Liver (tissue), 9 donors: ENCODE results near the gene LCE2A. TPM values are rescaled to one million over a fixed set of nuclear protein-coding genes. Genes with fewer than 3 reads are reported as not detected.
A peak's percentile ranks its signal among the peaks of the same experiment; 100 is the strongest.

ENCODE experiments used
- DNase-seq: peaks from one replicate; pipeline ENCODE4 v3.0.0-alpha.2; 2017; ENCODE audit warnings: low spot score
- H3K27ac ChIP-seq, 2 donors: one replicate each; pipeline ENCODE4 v1.7.0; 2013; ENCODE audit warnings: inconsistent platforms in 2 of 2, low read length in 2 of 2, control low read depth in 1 of 2, low read depth in 1 of 2, mild to moderate bottlenecking in 1 of 2
- H3K27me3 ChIP-seq, 4 donors: one replicate each; pipeline versions ENCODE4 v1.6.1 to v1.7.0; 2013; ENCODE audit warnings: low read length in 3 of 4, inconsistent platforms in 1 of 4, mild to moderate bottlenecking in 1 of 4, moderate library complexity in 1 of 4; ENCODE audit not compliant: control insufficient read depth in 4 of 4, insufficient read depth in 4 of 4
- H3K36me3 ChIP-seq, 4 donors: one replicate each; pipeline versions ENCODE4 v1.6.1 to v1.7.0; 2013; ENCODE audit warnings: low read length in 3 of 4, mild to moderate bottlenecking in 3 of 4, low read depth in 1 of 4, moderate library complexity in 1 of 4; ENCODE audit not compliant: control insufficient read depth in 4 of 4, insufficient read depth in 3 of 4
- H3K4me1 ChIP-seq, 4 donors: one replicate each; pipeline versions ENCODE4 v1.6.1 to v1.7.0; 2013; ENCODE audit warnings: low read length in 3 of 4, mild to moderate bottlenecking in 3 of 4, moderate library complexity in 1 of 4; ENCODE audit not compliant: control insufficient read depth in 4 of 4, insufficient read depth in 4 of 4
- H3K4me3 ChIP-seq, 3 donors: one replicate each; pipeline versions ENCODE4 v1.6.1 to v1.7.0; 2013; ENCODE audit warnings: low read length in 3 of 3, control low read depth in 1 of 3, low read depth in 1 of 3, mild to moderate bottlenecking in 1 of 3
- H3K9ac ChIP-seq, 2 donors: one replicate each; pipeline ENCODE4 v1.7.0; 2013; ENCODE audit warnings: low read length in 2 of 2, mild to moderate bottlenecking in 2 of 2, moderate library complexity in 2 of 2, control low read depth in 1 of 2, low read depth in 1 of 2
- H3K9me3 ChIP-seq, 4 donors: one replicate each; pipeline versions ENCODE4 v1.6.1 to v1.7.0; 2013; ENCODE audit warnings: low read length in 3 of 4; ENCODE audit not compliant: control insufficient read depth in 4 of 4
- CTCF ChIP-seq: fragments of 150-350 bp; IDR thresholded peaks from 2 replicates; pipeline ENCODE4 v1.5.1; 2017; ENCODE audit warnings: improper control_type of control experiment, low read depth, low read length; ENCODE audit not compliant: missing input control
- EGR1 ChIP-seq, 2 donors: IDR thresholded peaks; 2 replicates each; pipeline ENCODE4 v1.6.1; 2016 to 2018; ENCODE audit warnings: antibody characterized with exemption in 2 of 2, low read depth in 2 of 2
- FOXA2 ChIP-seq: IDR thresholded peaks from 2 replicates; pipeline ENCODE4 v1.6.1; 2016; ENCODE audit warnings: antibody characterized with exemption
- GABPA ChIP-seq, 2 donors: IDR thresholded peaks in 1 of 2; conservative IDR thresholded peaks in 1 of 2; 2 replicates each; pipeline ENCODE4 v1.6.1; 2016; ENCODE audit warnings: antibody characterized with exemption in 2 of 2, mild to moderate bottlenecking in 1 of 2, moderate library complexity in 1 of 2
- HNF4A ChIP-seq, 2 donors: conservative IDR thresholded peaks; 2 replicates each; pipeline ENCODE4 v1.6.1; 2016; ENCODE audit warnings: antibody characterized with exemption in 2 of 2, mild to moderate bottlenecking in 2 of 2
- HNF4G ChIP-seq: IDR thresholded peaks from 2 replicates; pipeline ENCODE4 v1.6.1; 2016; ENCODE audit warnings: antibody characterized with exemption
- MAX ChIP-seq: IDR thresholded peaks from 2 replicates; pipeline ENCODE4 v1.6.1; 2016; ENCODE audit warnings: antibody characterized with exemption
- NR2F2 ChIP-seq: IDR thresholded peaks from 2 replicates; pipeline ENCODE4 v1.6.1; 2016; ENCODE audit warnings: antibody characterized with exemption
- RAD21 ChIP-seq, 2 donors: IDR thresholded peaks; 2 replicates each; pipeline ENCODE4 v1.6.1; 2016; ENCODE audit warnings: antibody characterized with exemption in 2 of 2, mild to moderate bottlenecking in 2 of 2
- REST ChIP-seq: IDR thresholded peaks from 2 replicates; pipeline ENCODE4 v1.6.1; 2016; ENCODE audit warnings: antibody characterized with exemption, mild to moderate bottlenecking
- RXRA ChIP-seq, 2 donors: IDR thresholded peaks; 2 replicates each; pipeline ENCODE4 v1.6.1; 2017 to 2018; ENCODE audit warnings: antibody characterized with exemption in 2 of 2, mild to moderate bottlenecking in 1 of 2
- SP1 ChIP-seq: IDR thresholded peaks from 2 replicates; pipeline ENCODE4 v1.6.1; 2018; ENCODE audit warnings: antibody characterized with exemption, mild to moderate bottlenecking
- TAF1 ChIP-seq: conservative IDR thresholded peaks from 2 replicates; pipeline ENCODE4 v1.6.1; 2016; ENCODE audit warnings: antibody characterized with exemption, mild to moderate bottlenecking
- ZBTB33 ChIP-seq: IDR thresholded peaks from 2 replicates; pipeline ENCODE4 v1.6.1; 2016; ENCODE audit warnings: antibody characterized with exemption
- WGBS: extraction: QIAGEN DNeasy Blood & Tissue Kit; methylation state at CpG from one replicate; pipeline ENCODE4 v1.1.7; 2013; 5-methylcytosine and 5-hydroxymethylcytosine counted together
- polyA plus RNA-seq, 2 donors: library from polyadenylated mRNA; stranded (reverse) in 1 of 2; unstranded in 1 of 2; fragments of 200-250 nt in 1 of 2; fragments of >200 nt in 1 of 2; fragmentation: Nextera tagmentation in 1 of 2; extraction: Ambion mirVana in 1 of 2; gene quantifications; one replicate each; pipeline versions ENCODE4 v1.2.1 to v1.2.3, GENCODE V29; 2013 to 2015
- total RNA-seq, 2 donors: library from RNA; depleted of rRNA; stranded (reverse); fragments of >200 nt; gene quantifications; one replicate each; pipeline ENCODE4 v1.2.3, GENCODE V29; 2014
- TF ChIP-seq, protein P1 (sequence below): IDR thresholded peaks from 2 replicates; pipeline ENCODE4 v1.6.1; 2016; ENCODE audit warnings: antibody characterized with exemption
- donor health status: healthy.
- donor health status: healthy.
- donor health status: healthy.
- donor health status: healthy.
- donor health status: healthy.

LCE2A gene
- total and polyA plus RNA-seq, 4 donors = not detected

DNA sequence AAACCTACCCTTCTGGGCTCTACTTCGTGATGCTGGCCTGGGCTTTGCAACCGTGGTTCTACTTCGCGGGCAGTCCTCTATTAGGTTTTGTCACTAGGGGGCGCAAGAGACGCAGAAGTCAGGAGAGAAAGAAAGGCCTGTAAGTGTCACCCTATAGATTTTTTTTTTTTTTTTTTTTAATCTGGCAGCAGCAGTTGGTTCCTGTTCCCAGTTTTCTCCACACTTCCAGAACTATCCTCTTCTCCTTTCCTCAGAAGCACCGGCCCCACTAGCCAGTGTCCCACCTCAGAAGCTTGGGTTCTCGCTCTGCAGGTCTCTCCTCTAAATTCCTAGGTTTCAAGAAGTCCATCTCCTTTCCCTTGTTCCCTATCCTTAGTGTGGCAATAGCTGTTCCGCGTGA, 44.0 kb upstream of the LCE2A start:
- H3K9me3 ChIP-seq = no peaks in the 10 kb centered on the region
- no peaks in the 10 kb centered on the region for H3K27me3 ChIP-seq
- 28% methylated on average over 10 of the region's 10 CpGs for WGBS
- H3K4me3 ChIP-seq = no peak overlapping the region
- no peak overlapping the region for H3K27ac ChIP-seq
- TF ChIP-seq EGR1 (IDR thresholded peaks at IDR 0.05; ENCODE audit: low read depth in 2 of 2) = no peak
- no peak for TF ChIP-seq SP1
- TF ChIP-seq NR2F2 = no peak
- TF ChIP-seq RAD21 (IDR thresholded peaks at IDR 0.05) = peak; percentile 75 to 78
- TF ChIP-seq MAX = no peak
- TF ChIP-seq CTCF = peak; percentile 64
- no peaks in the 10 kb centered on the region for H3K36me3 ChIP-seq
- H3K9ac ChIP-seq = no peak overlapping the region
- H3K4me1 ChIP-seq = peaks cover 0 to 14% (median 5%) of the 10 kb centered on the region in 4 donors
- DNase-seq = peak; percentile 56

DNA sequence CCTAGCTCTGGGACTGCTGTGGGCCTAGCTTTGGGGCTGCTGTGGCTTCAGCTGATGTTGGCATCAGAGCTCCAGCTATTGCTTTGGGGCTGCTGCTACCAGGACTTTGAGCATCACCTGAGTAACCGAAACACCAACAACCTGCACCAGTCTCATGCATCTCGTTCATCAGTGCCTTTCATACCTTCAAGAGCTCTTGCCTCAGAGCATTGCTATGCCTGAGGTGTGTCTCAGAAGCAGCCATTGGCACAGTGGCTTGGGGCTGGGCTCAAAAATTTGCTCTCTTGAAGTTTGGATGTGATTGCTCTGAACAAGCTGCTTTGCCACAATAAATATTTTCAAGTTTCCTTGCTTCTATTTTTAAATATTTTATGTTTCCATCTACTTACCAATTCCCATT, 41.7 kb upstream of the LCE2A start:
- Histone ChIP-seq H3K9ac (no peak overlapping the region), H3K36me3 (no peaks in the 10 kb centered on the region), H3K4me1 (peaks cover 0 to 14% (median 5%) of the 10 kb centered on the region in 4 donors), H3K27ac (no peak overlapping the region), H3K9me3 (no peaks in the 10 kb centered on the region), H3K4me3 (no peak overlapping the region), H3K27me3 (no peaks in the 10 kb centered on the region)
- DNase-seq = no peak
- TF ChIP-seq, protein P1, sequence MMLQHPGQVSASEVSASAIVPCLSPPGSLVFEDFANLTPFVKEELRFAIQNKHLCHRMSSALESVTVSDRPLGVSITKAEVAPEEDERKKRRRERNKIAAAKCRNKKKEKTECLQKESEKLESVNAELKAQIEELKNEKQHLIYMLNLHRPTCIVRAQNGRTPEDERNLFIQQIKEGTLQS = no peak
- TF ChIP-seq RAD21 (IDR thresholded peaks at IDR 0.05) (no peak), GABPA (IDR thresholded peaks at IDR 0.05 in 1 of 2, conservative IDR thresholded peaks at IDR 0.05 in 1 of 2) (no peak), ZBTB33 (no peak), HNF4G (no peak), NR2F2 (no peak), HNF4A (conservative IDR thresholded peaks at IDR 0.05) (no peak), REST (no peak), RXRA (IDR thresholded peaks at IDR 0.05) (no peak), SP1 (no peak), TAF1 (no peak), MAX (no peak), FOXA2 (no peak)
- WGBS = 81% methylated on average over 2 of the region's 2 CpGs
